A549 treated with CORT108297 at 1 μM for 4 hours (cell line): ENCODE measurements around the gene DIP2A. TPM values are rescaled to one million over a fixed set of nuclear protein-coding genes. Genes with fewer than 3 reads are reported as not detected.

Source experiments
- total RNA-seq: library from RNA; stranded (reverse); fragments of 200-300 nt; extraction: Qiagen RNA extraction; gene quantifications from 5 replicates; pipeline ENCODE4 v1.2.3, GENCODE V29; 2022

DIP2A gene, protein sequence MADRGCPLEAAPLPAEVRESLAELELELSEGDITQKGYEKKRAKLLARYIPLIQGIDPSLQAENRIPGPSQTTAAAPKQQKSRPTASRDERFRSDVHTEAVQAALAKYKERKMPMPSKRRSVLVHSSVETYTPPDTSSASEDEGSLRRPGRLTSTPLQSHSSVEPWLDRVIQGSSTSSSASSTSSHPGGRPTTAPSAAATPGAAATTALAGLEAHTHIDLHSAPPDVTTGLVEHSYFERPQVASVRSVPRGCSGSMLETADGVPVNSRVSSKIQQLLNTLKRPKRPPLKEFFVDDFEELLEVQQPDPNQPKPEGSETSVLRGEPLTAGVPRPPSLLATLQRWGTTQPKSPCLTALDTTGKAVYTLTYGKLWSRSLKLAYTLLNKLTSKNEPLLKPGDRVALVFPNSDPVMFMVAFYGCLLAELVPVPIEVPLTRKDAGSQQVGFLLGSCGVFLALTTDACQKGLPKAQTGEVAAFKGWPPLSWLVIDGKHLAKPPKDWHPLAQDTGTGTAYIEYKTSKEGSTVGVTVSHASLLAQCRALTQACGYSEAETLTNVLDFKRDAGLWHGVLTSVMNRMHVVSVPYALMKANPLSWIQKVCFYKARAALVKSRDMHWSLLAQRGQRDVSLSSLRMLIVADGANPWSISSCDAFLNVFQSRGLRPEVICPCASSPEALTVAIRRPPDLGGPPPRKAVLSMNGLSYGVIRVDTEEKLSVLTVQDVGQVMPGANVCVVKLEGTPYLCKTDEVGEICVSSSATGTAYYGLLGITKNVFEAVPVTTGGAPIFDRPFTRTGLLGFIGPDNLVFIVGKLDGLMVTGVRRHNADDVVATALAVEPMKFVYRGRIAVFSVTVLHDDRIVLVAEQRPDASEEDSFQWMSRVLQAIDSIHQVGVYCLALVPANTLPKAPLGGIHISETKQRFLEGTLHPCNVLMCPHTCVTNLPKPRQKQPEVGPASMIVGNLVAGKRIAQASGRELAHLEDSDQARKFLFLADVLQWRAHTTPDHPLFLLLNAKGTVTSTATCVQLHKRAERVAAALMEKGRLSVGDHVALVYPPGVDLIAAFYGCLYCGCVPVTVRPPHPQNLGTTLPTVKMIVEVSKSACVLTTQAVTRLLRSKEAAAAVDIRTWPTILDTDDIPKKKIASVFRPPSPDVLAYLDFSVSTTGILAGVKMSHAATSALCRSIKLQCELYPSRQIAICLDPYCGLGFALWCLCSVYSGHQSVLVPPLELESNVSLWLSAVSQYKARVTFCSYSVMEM (N-terminal part only)
- 9.2 to 13.6 TPM (median 12.1 TPM) in 5 replicates for total RNA-seq

DNA sequence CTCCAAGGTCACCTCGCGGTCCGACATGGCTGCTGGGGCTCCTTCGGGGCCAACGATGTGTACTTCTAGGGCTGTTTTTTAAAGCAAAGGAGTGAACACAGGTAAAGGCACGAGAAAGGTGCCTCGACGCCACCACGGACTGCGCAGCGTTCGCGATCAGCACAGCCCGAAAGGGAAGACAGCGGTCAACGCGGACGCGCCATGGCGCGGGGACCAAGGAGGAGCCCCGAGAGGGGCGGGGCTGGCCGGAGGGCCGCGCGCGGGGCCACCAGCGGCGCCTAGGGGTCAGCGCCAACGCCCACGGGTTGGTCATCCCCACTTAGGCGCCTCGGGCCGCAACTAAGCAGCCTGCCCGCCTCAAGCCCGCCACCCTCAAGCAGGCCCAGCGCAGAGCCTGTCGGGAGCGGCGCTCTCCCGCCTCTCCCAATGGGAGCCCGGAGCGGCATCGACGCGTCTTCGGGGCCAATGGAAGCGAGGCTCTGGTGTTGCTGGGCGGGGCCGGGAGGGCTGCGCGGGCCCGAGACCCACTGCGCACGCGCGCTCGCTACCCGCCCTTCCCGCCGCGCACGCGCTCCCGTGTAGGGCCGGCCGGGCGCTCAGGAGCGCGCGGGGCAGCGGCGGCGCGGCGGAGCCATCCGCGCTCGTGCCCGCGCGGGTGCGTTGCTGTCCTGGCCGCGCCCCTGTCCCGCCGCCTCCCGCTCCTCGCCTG is at the start of gene DIP2A:
DIP2A (plus strand) TSS at position 577 of the 709 bp plus-strand sequence. CDS start 241 bp downstream, outside the sequence.

DNA sequence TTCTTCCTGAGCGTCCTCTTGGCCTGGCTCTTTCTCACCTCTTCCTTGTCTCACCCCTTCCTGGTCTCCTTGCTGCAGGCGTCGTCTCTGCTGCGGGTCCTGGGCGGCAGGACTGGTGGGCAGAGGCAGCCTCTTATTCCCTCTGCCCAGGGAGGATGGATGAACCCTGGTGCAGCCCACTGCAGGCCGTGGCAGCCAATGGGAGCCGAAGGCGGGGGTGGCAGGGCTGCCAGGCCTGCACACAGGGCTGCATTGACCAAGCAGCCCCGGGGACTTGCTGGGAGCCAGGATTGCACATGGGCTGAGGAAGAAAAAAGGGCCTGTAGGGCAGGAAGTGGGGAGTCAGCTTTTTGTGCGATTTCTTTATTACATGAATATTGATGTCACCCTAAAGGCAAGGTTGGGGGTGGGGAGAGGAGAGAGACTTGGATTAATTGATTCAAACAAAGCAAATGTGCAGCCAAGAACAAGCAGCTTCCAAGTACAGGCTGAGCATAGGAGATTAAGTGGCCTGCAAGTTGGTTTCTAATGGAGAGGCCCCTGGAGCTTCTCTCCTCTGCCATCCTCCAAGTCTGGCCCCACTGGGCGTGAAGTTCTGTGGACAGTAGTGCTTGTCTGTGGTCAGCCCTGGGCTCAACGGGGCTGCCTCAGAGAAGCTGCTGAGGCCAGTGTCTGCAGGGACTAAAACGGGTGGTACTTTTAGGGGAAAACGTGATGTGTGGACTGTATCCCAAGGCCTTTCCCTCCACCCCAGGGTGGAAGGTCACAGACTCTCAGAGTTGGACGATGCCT is 146.5 kb downstream of the DIP2A start, which contains the start of gene S100B:
S100B (minus strand) TSS at position 108 of the 792 bp plus-strand sequence. CDS start 2,667 bp downstream, outside the sequence.

Other genes with a start within 250 kb of the DIP2A start
- 10.2 to 14.2 TPM (median 13.0 TPM) in 5 replicates for gene LSS, start 230.1 kb upstream of the DIP2A start, total RNA-seq
- gene MCM3AP, start 173.3 kb upstream of the DIP2A start, total RNA-seq = 30.5 to 45.3 TPM (median 44.1 TPM) in 5 replicates
- gene YBEY, start 172.5 kb upstream of the DIP2A start, total RNA-seq = 26.6 to 31.8 TPM (median 27.8 TPM) in 5 replicates
- 3.4 to 7.1 TPM (median 5.2 TPM) in 5 replicates for gene C21orf58, start 135.0 kb upstream of the DIP2A start, total RNA-seq
- gene PCNT, start 134.7 kb upstream of the DIP2A start, total RNA-seq = 14.0 to 17.1 TPM (median 14.6 TPM) in 5 replicates
- gene S100B, start 146.2 kb downstream of the DIP2A start, total RNA-seq = not detected in 5 replicates
- 46.7 to 56.1 TPM (median 55.3 TPM) in 5 replicates for gene PRMT2, start 176.8 kb downstream of the DIP2A start, total RNA-seq